ENCODE measurements around the gene CDYL.

The CDYL gene

GRCh38 chr6:4909063-4909706 is 133.0 kb downstream of the CDYL start:
- no peak for DNase-seq (ENCODE audit: low spot score)

GRCh38 chr6:4910037-4910760 is 134.0 kb downstream of the CDYL start:
- no peak for DNase-seq (ENCODE audit: low spot score)

- no peak for DNase-seq (ENCODE audit: low spot score)
These were observed 136.4 kb downstream of the CDYL start for GRCh38 chr6:4912559-4912958.

GRCh38 chr6:4913705-4914419 is 137.7 kb downstream of the CDYL start:
- no peak for DNase-seq (ENCODE audit: low spot score)

- no peak for DNase-seq (ENCODE audit: low spot score)
These were observed 138.4 kb downstream of the CDYL start for GRCh38 chr6:4914420-4915159.

GRCh38 chr6:4916954-4917561 is 140.9 kb downstream of the CDYL start:
- DNase-seq (ENCODE audit: low spot score): no peak

- no peak for DNase-seq (ENCODE audit: low spot score)
These were observed 144.8 kb downstream of the CDYL start for GRCh38 chr6:4920914-4921410.

GRCh38 chr6:4922488-4923037 is 146.4 kb downstream of the CDYL start:
- DNase-seq (ENCODE audit: low spot score): no peak

- DNase-seq (ENCODE audit: low spot score): no peak
These were observed 146.9 kb downstream of the CDYL start for GRCh38 chr6:4923081-4923480.

GRCh38 chr6:4924661-4925271 is 148.6 kb downstream of the CDYL start:
- no peak for DNase-seq (ENCODE audit: low spot score)

- DNase-seq (ENCODE audit: low spot score): no peak
These were observed 149.4 kb downstream of the CDYL start for GRCh38 chr6:4925580-4925979.

- DNase-seq (ENCODE audit: low spot score): no peak
These were observed 152.2 kb downstream of the CDYL start for GRCh38 chr6:4928426-4928825.

- no peak for DNase-seq (ENCODE audit: low spot score)
These were observed 153.0 kb downstream of the CDYL start for GRCh38 chr6:4929097-4929718.

GRCh38 chr6:4930025-4930691 is 154.0 kb downstream of the CDYL start:
- DNase-seq (ENCODE audit: low spot score): no peak

GRCh38 chr6:4931530-4932227 is 155.5 kb downstream of the CDYL start:
- no peak for DNase-seq (ENCODE audit: low spot score)

- no peak for DNase-seq (ENCODE audit: low spot score)
These were observed 156.2 kb downstream of the CDYL start for GRCh38 chr6:4932228-4932903.

GRCh38 chr6:4935486-4935885 is 159.3 kb downstream of the CDYL start:
- no peak for DNase-seq (ENCODE audit: low spot score)

- no peak for DNase-seq (ENCODE audit: low spot score)
These were observed 159.9 kb downstream of the CDYL start for GRCh38 chr6:4935975-4936680.

Measured in CD4-positive, alpha-beta T cell treated with Interleukin-15 for 4 hours (primary cell).